ENCODE results near the gene ISY1. TPM values are rescaled to one million over a fixed set of nuclear protein-coding genes. Genes with fewer than 3 reads are reported as not detected.
"Not testable (repeated sequence)": the region's sequence is repeated elsewhere in the genome, so short reads cannot be mapped to it uniquely, and the experiment has no call there.

ISY1 gene
- total RNA-seq, 4 donors from 2014 or later: 4.1 to 39.3 (median 22.3) TPM

GRCh38 chr3:129185783-129186182 lies 24.9 kb upstream of the ISY1 start:
- H3K36me3 ChIP-seq: no peaks in the 10 kb centered on the region
- no peak for DNase-seq
- TF ChIP-seq, protein P1, sequence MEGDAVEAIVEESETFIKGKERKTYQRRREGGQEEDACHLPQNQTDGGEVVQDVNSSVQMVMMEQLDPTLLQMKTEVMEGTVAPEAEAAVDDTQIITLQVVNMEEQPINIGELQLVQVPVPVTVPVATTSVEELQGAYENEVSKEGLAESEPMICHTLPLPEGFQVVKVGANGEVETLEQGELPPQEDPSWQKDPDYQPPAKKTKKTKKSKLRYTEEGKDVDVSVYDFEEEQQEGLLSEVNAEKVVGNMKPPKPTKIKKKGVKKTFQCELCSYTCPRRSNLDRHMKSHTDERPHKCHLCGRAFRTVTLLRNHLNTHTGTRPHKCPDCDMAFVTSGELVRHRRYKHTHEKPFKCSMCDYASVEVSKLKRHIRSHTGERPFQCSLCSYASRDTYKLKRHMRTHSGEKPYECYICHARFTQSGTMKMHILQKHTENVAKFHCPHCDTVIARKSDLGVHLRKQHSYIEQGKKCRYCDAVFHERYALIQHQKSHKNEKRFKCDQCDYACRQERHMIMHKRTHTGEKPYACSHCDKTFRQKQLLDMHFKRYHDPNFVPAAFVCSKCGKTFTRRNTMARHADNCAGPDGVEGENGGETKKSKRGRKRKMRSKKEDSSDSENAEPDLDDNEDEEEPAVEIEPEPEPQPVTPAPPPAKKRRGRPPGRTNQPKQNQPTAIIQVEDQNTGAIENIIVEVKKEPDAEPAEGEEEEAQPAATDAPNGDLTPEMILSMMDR (IDR thresholded peaks at IDR 0.05): no peak
- no peak for TF ChIP-seq POLR2A (IDR thresholded peaks at IDR 0.05)
- no peak overlapping the region for H3K27ac ChIP-seq
- no peak overlapping the region for H3K4me3 ChIP-seq
- H3K27me3 ChIP-seq: no peaks in the 10 kb centered on the region
- peaks cover 0 to 5% of the 10 kb centered on the region in 2 donors for H3K4me1 ChIP-seq
- no peaks in the 10 kb centered on the region for H3K9me3 ChIP-seq
- intact Hi-C loops (cut with DNase I; ENCODE audit: low total_unique reads): no loop called here

- intact Hi-C loops (cut with DNase I; ENCODE audit: low total_unique reads); DNase-seq; H3K36me3 ChIP-seq; H3K27me3 ChIP-seq; H3K4me1 ChIP-seq; H3K4me3 ChIP-seq; H3K9me3 ChIP-seq: not testable (repeated sequence)
- peak overlapping the region in 1 of 2 donors; percentile 98 for H3K27ac ChIP-seq
These were observed 24.1 kb upstream of the ISY1 start for GRCh38 chr3:129184784-129185542.

- Histone ChIP-seq H3K4me1 (peaks cover 0 to 9% of the 10 kb centered on the region in 2 donors), H3K9me3 (no peaks in the 10 kb centered on the region), H3K4me3 (peak overlapping the region; percentile 93 to 97), H3K27ac (peak overlapping the region; percentile 98), H3K27me3 (no peaks in the 10 kb centered on the region), H3K36me3 (no peaks in the 10 kb centered on the region)
- intact Hi-C loops (cut with DNase I; ENCODE audit: low total_unique reads): no loop called here
- TF ChIP-seq POLR2A (IDR thresholded peaks at IDR 0.05): no peak
- DNase-seq: no peak
These were observed 23.5 kb upstream of the ISY1 start for GRCh38 chr3:129184396-129184657.

DNA sequence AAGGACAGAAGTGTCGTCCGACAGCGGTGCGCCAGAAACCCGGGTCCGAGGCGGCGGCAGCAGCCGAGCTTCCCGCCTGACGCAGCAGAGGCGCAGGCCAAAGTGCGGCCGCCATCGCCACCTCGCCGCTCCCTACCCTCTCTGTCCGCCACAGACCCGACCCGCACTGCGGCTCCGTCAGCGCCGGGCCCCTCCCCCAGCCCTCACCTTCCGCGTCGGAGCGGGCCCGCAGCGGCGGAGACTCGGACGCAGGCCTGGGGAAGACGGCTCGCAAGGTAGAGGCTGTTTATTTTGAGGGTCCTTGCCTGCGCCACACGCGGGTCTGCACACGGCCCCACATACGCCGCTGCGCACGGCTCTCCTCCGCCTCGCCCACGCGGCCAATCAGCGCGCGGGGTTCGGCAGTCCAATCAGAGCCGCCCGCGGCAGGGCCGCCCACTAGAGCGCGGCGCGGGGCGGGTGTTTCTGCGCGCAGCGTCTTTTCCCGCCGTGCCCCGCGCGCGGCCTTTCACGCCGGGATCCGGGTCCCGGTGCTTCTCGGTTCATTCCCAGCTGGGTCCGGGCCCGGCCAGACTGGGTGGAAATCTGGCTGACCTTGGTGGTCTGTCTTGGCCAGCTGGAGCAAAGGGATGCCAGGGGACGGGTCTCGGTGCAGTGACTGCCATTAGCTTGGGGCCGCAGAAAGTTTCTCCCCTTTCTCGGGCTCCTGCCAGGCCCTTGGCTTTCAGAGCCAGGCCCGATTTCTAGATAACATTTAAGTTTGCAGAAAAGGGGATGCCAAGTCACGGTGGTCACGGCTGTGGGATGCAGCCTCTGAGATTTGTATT lies 22.9 kb upstream of the ISY1 start, which contains the start of gene CNBP:
Gene CNBP, minus strand, starts transcription at position 328 of the 827 bp plus-strand sequence. CDS start 12,139 bp downstream, outside the sequence.
- no peaks in the 10 kb centered on the region for H3K9me3 ChIP-seq
- H3K36me3 ChIP-seq: no peaks in the 10 kb centered on the region
- H3K4me1 ChIP-seq: peaks cover under 1 to 14% of the 10 kb centered on the region in 2 donors
- TF ChIP-seq, protein P1 (IDR thresholded peaks at IDR 0.05): peak in 2 of 4 experiments; percentile 8 to 34
- peak; percentile 98 to 100 for TF ChIP-seq POLR2A (IDR thresholded peaks at IDR 0.05)
- H3K27ac ChIP-seq: peak within 1 kb of the TSS; percentile 98
- intact Hi-C loops (cut with DNase I; ENCODE audit: low total_unique reads): no loop called here
- H3K27me3 ChIP-seq: no peaks in the 10 kb centered on the region
- DNase-seq: peak; percentile 90 to 92
- H3K4me3 ChIP-seq: peak within 1 kb of the TSS; percentile 93 to 97

DNA sequence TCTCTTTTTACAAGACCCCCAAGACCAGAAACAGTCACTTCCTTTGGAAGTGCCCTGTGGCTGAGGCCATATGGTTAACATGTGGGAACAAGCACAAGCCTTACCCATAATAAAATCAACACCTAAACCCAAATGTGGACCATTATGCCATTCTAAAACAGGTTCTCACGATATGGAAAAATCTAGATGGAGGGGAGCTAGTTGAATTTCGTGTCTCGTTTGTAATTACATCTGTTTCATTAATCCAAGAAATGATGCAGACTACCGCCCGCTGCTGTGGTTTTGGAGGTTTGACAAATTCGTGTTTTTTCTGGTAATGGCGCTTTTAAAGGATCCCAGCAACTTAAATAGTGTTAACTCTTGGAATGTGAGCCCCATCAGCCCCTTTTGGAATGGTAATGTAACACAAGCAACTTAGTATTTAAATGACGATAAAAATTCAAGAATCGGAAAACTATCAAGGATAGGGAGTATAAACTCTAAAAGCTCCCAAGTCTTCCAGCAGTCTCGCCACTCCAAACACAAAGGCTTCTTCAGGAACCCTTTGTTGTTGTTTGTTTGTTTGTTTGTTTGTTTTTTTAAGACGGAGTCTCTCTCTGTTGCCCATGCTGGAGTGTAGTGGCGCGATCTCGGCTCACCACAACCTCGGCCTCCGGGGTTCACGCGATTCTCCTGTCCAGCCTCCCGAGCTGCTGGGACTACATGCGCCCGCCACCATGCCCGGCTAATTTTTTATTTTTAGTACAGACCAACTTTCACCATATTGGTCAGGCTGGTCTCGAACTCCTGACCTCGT lies 21.7 kb upstream of the ISY1 start:
- H3K27ac ChIP-seq: peak overlapping the region; percentile 98
- H3K27me3 ChIP-seq: no peaks in the 10 kb centered on the region
- no peaks in the 10 kb centered on the region for H3K9me3 ChIP-seq
- H3K4me1 ChIP-seq: peaks cover 6 to 19% of the 10 kb centered on the region in 2 donors
- TF ChIP-seq, protein P1 (IDR thresholded peaks at IDR 0.05): no peak
- no peak for TF ChIP-seq POLR2A (IDR thresholded peaks at IDR 0.05)
- intact Hi-C loops (cut with DNase I; ENCODE audit: low total_unique reads): no loop called here
- no peaks in the 10 kb centered on the region for H3K36me3 ChIP-seq
- H3K4me3 ChIP-seq: peak overlapping the region; percentile 93 to 97
- no peak for DNase-seq
